ENCODE data around the gene MIF. TPM values are rescaled to one million over a fixed set of nuclear protein-coding genes. Genes with fewer than 3 reads are reported as not detected.
"Not testable (repeated sequence)": the region's sequence is repeated elsewhere in the genome, so short reads cannot be mapped to it uniquely, and the experiment has no call there.

Gene MIF
- 1,000 to 10,000 TPM in 1 of 2 donors, 100 to 1,000 TPM in 1; 919 to 1,364 TPM for total RNA-seq

GRCh38 chr22:23893945-23894709 is at the start of gene MIF:
MIF (plus strand) TSS chr22:23894383; CDS start chr22:23894475, 92 bp downstream.
- H3K36me3 Mint-ChIP-seq, result peaks cover 17 to 33% of the 10 kb centered on the region in 2 donors
- peak within 1 kb of the TSS; percentile 96 to 98 for H3K27ac Mint-ChIP-seq
- peak; percentile 87 to 93 for ATAC-seq
- DNase-seq (ENCODE audit: low spot score in 2 of 2), result peak; percentile 96 to 100
- H3K9me3 Mint-ChIP-seq, result no peaks in the 10 kb centered on the region

DNA sequence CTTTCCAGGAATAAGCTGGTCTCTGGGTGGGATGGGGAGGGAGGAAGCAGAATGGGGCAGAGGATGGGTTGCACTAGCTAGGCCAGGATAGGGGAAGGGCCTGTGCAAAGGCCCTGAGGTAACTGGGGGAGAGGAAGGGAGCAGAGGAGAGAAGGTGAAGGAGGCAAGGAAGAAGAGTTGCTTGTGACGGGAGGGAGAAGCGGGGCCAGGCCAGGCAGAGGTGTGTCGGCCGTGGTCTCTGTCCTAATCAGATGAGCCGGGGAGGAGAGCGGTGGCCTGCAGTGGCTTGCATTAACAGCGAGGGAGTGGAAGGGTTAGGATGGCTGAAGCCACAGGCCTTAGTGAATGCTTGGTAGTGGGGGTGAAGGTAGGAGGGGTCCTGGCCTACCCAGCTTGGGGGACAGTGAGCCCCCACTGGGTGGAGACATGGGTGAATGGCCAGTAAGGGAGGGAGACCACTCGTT is 49.4 kb upstream of the MIF start:
- H3K9me3 Mint-ChIP-seq, result no peaks in the 10 kb centered on the region

DNA sequence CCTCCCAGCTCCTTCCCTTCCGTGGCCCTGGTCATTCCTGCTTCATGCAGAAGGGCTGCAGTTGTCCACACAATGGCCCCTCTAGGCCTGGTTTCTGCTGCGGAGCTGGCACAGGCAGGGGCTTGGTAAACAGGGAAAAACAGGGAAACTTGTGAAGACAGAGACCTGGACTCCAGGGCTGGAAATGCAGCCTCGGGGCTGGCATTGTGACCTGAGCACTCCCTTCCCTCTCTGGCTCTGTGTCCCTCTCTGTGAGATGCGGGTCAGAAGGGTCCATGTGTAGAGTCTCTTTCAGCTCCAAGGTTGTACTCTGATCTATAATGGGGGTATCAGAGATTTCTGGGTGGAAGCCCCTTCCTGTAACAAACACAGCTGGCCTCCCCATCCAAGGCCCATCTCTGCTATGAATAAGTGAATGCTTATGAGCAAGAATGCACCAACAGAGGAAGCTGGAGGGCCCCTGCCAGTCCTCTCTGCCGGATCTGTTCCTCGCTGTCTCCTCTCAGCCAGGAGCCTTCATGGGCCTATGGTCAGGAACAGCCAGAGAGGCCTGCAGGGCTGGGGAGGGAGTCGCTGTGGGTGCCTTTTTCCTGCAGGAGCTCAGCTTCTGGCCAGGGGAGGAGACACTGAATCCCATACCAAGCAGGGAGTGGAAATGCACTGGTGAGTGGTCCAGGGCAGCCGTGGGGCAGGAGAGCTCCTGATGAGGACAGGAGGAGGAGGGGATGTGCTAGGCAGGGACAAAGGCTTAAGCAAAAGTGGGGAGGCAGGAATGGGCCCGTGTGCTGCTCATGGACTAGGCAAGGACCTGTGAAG is 48.7 kb upstream of the MIF start:
- DNase-seq (ENCODE audit: low spot score in 2 of 2) (no peak), ATAC-seq (no peak)
- Mint-ChIP-seq H3K9me3 (no peaks in the 10 kb centered on the region), H3K27ac (peak overlapping the region in 1 of 2 donors; percentile 39), H3K36me3 (no peaks in the 10 kb centered on the region)

More for the DNA sequence above, 49.4 kb upstream of the MIF start:
- no peaks in the 10 kb centered on the region for H3K36me3 Mint-ChIP-seq
- no peak for DNase-seq (ENCODE audit: low spot score in 2 of 2)
- no peak for ATAC-seq
- H3K27ac Mint-ChIP-seq, result peak overlapping the region in 1 of 2 donors; percentile 39

DNA sequence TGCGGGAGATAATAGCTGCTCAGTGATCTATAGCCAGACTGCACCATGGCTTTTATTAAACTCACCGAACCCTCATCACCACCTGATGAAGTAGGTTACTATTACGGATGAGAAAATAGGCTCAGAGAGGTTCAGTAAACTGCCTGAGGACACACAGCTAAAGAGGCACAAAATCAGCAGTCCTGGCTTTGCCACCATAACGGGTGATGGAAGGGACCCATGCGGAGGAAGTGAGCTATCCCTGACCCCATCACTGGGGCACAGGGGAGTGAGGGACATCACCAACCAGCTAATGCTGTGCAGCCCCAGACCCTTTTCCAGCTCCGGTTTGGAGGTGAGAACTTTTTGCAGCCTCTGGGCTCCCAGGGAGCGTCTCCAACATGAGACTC is 48.1 kb upstream of the MIF start:
- DNase-seq (ENCODE audit: low spot score in 2 of 2) (no peak), ATAC-seq (no peak)
- Mint-ChIP-seq H3K9me3 (no peaks in the 10 kb centered on the region), H3K36me3 (no peaks in the 10 kb centered on the region), H3K27ac (no peak overlapping the region)

DNA sequence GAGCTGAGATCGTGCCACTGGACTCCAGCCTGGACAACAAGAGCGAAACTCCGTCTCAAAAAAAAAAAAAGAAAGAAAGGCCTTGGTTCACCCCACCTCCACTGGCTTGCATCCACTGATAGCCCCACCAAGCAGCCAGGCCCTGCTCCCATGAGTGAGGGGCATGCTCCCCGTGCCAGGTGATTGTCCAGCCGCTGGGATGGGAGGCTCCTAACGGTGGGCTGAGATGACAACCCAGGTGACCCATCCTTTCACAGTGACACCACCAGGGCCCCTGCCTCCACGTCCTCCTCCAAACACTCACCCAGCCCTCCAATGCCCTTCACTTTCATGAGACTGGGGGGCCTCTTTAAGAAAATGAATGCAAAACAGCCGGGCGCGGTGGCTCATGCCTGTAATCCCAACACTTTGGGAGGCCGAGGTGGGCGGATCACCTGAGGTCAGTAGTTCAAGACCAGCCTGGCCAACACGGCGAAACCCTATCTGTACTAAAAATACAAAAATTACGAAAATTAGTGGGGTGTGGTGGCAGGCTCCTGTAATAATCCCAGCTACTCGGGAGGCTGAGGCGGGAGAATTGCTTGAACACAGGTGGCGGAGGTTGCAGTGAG is 46.8 kb upstream of the MIF start:
- Mint-ChIP-seq H3K36me3 (no peaks in the 10 kb centered on the region), H3K27ac (no peak overlapping the region), H3K9me3 (no peaks in the 10 kb centered on the region)
- no peak for DNase-seq (ENCODE audit: low spot score in 2 of 2)
- ATAC-seq, result no peak

DNA sequence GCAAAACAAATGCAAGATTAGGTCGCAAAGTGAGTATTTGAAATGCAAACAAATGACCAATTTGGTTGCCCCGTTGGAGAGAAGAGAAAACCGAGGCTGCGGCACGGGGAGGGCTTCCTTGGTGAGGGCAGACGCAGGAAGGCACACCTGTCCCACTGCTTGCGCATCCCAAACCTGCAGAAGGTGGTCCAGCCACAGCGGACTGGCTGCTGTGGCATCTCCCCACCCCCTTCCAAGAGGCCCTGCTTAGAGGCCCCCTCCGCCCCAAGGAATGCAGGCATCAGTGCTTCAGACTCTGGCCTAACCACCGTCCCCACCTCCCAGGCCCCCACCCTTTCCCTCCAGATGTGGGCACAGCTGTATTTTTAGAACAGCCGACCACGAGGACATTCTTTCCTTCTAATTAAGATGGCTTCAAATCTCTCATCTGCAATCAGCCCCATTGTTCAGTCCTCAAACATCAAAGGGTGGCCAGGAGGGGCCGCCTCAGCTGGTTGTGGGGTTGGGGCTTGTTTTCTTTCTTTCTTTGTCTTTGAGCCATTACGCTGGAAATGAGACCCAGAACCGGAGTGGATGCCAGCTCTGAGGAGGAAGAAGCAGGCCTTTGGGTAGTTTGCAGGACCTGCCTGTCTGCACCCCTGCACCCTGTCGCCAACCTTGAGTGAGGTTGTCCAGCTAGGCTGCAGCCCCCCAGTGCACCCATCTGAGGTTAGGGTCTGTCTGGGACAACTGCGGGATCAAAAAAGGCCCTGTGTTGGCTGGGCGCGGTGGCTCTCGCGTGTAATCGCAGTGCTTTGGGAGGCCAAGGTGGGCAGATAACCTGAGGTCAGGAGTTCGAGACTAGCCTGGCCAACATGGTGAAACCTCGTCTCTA is 46.0 kb upstream of the MIF start:
- ATAC-seq, result no peak
- Mint-ChIP-seq H3K9me3 (no peaks in the 10 kb centered on the region), H3K36me3 (no peaks in the 10 kb centered on the region), H3K27ac (no peak overlapping the region)
- DNase-seq (ENCODE audit: low spot score in 2 of 2), result no peak

DNA sequence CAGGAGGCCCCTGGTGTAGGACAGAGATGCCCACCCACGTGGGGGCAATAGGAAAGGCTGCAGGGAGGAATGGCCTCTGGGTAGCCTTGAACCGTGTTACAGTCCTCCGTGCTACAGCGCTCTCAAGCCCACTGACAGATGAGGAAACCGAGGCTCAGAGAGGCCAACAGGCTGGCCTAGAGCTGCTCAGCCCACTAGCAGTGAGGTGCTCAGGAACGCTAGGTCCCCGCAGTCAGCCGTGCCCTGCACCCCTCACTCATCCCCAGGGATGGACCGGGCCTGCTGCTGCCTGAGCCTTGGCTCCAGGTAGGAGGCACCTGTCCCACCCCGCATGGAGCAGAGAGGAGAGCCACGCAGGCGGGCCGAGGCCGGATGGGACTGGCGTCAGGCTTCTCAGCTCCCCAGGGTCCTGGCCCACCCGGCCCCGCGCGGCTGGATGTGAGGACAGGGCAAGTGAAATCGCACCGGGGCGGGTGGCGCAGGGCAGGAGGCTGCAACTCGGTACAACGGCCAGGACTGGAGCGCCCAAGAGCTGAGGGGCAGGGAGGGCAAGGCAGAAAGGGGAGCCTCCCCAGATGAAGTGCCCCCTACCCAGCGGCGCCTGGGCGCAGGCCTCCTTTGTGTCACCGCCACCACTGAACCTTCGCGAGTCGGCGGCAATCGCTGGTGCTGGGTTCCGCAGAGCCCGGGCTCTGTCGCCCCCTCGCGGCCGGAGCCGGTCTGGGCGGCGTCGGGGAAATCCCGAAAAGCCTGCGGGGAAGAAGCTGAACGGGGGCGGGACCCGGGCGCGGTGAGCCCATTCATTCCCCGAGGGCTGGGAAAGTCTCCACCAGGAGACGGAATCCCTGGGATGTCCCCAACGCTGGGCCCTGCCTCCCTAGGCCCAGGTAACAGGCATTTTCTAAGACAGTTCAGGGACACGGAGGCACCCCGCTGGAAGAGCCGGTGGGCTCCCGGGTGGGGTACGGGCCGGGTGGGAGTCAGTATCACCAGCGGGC is 44.9 kb upstream of the MIF start:
- H3K36me3 Mint-ChIP-seq, result no peaks in the 10 kb centered on the region
- H3K9me3 Mint-ChIP-seq, result no peaks in the 10 kb centered on the region
- ATAC-seq (peak; percentile 89 to 90), DNase-seq (ENCODE audit: low spot score in 2 of 2) (peak; percentile 86 to 97)
- peak overlapping the region in 1 of 2 donors; percentile 69 for H3K27ac Mint-ChIP-seq

GRCh38 chr22:23850136-23850611 is 44.0 kb upstream of the MIF start:
- no peaks in the 10 kb centered on the region for H3K9me3 Mint-ChIP-seq
- no peak for ATAC-seq

GRCh38 chr22:23856721-23857605 is 37.2 kb upstream of the MIF start:
- Mint-ChIP-seq H3K36me3 (no peaks in the 10 kb centered on the region), H3K27ac (peak overlapping the region; percentile 82 to 87), H3K9me3 (no peaks in the 10 kb centered on the region)
- peak; percentile 50 to 54 for ATAC-seq
- no peak for DNase-seq (ENCODE audit: low spot score in 2 of 2)

More at GRCh38 chr22:23850136-23850611, 44.0 kb upstream of the MIF start:
- DNase-seq (ENCODE audit: low spot score in 2 of 2), result no peak
- H3K27ac Mint-ChIP-seq, result no peak overlapping the region
- no peaks in the 10 kb centered on the region for H3K36me3 Mint-ChIP-seq

GRCh38 chr22:23857606-23858483 is 36.3 kb upstream of the MIF start, which contains the start of gene SLC2A11:
SLC2A11 (plus strand) TSS chr22:23857875; CDS start chr22:23858000, 125 bp downstream.
- H3K9me3 Mint-ChIP-seq, result no peaks in the 10 kb centered on the region
- H3K27ac Mint-ChIP-seq, result peak within 1 kb of the TSS; percentile 82 to 87
- peak; percentile 90 to 96 for DNase-seq (ENCODE audit: low spot score in 2 of 2)
- peak; percentile 95 to 97 for ATAC-seq
- no peaks in the 10 kb centered on the region for H3K36me3 Mint-ChIP-seq

GRCh38 chr22:23858484-23858815 is 35.7 kb upstream of the MIF start:
- DNase-seq (ENCODE audit: low spot score in 2 of 2) (no peak), ATAC-seq (no peak)
- no peaks in the 10 kb centered on the region for H3K36me3 Mint-ChIP-seq
- no peaks in the 10 kb centered on the region for H3K9me3 Mint-ChIP-seq
- peak overlapping the region; percentile 78 to 87 for H3K27ac Mint-ChIP-seq

DNA sequence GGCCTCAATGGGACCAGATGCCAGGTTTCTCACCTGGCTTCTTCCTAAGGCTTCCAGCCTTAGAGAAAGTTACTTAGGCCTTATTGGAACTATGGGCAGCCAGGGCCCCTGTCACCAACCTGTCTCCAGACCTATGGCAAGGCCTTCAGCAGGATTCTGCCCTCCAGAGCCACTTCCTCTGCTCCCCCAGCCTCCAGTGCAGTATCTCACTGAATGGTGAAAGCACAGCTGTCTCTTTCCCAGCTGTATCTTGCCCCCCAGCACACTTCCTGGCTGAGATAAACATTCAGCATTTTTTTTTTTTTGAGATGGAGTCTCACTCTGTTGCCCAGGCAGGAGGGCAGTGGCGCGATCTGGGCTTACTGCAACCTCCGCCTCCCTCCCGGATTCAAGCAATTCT is 35.0 kb upstream of the MIF start:
- no peaks in the 10 kb centered on the region for H3K9me3 Mint-ChIP-seq
- ATAC-seq, result no peak
- no peaks in the 10 kb centered on the region for H3K36me3 Mint-ChIP-seq
- no peak for DNase-seq (ENCODE audit: low spot score in 2 of 2)
- H3K27ac Mint-ChIP-seq, result peak overlapping the region in 1 of 2 donors; percentile 87

DNA sequence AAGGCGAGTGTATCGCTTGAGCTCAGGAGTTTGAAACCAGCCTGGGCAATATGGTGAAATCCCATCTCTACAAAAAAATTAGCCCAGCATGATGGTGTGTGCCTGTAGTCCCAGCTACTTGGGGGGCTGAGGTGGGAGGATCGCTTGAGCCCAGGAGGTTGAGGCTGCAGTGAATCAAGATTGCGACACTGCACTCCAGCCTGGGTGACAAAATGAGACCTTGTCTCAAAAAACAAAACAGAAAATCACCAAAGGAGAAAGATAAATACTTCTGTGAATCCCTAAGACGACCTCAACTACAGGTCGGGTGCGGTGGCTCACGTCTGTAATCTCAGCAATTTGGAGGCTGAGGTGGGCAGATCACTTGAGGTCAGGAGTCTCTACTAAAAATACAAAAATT is 34.0 kb upstream of the MIF start:
- H3K27ac Mint-ChIP-seq; DNase-seq (ENCODE audit: low spot score in 2 of 2); ATAC-seq; H3K36me3 Mint-ChIP-seq; H3K9me3 Mint-ChIP-seq: not testable (repeated sequence)
